GM13977 (cell line): ENCODE results near the gene HOXB3.

Experiments used
- DNase-seq: peaks from one replicate; pipeline ENCODE4 v3.0.0; 2012; ENCODE audit warnings: low spot score
- in situ Hi-C: fragments of 300-500 bp; cut with MboI; formaldehyde crosslinking; loops from one replicate; pipeline ENCODE4 v1.12.0; 2022; ENCODE audit warnings: low sequenced_read_pairs, low pct_unique_long_range_greater_than_20kb, mixed read lengths, inconsistent platforms; ENCODE audit not compliant: unreplicated experiment
- TF ChIP-seq, protein P1 (sequence below): IDR thresholded peaks from 2 replicates; pipeline ENCODE4 v1.5.1; 2012; ENCODE audit warnings: mild to moderate bottlenecking, control low read depth; ENCODE audit not compliant: insufficient read depth; ENCODE audit errors: extremely low read depth, missing control alignments

Gene HOXB3

GRCh38 chr17:48549914-48550501 lies 40.0 kb downstream of the HOXB3 start:
- DNase-seq = no peak
- in situ Hi-C loops = no loop called here
- TF ChIP-seq, protein P1, sequence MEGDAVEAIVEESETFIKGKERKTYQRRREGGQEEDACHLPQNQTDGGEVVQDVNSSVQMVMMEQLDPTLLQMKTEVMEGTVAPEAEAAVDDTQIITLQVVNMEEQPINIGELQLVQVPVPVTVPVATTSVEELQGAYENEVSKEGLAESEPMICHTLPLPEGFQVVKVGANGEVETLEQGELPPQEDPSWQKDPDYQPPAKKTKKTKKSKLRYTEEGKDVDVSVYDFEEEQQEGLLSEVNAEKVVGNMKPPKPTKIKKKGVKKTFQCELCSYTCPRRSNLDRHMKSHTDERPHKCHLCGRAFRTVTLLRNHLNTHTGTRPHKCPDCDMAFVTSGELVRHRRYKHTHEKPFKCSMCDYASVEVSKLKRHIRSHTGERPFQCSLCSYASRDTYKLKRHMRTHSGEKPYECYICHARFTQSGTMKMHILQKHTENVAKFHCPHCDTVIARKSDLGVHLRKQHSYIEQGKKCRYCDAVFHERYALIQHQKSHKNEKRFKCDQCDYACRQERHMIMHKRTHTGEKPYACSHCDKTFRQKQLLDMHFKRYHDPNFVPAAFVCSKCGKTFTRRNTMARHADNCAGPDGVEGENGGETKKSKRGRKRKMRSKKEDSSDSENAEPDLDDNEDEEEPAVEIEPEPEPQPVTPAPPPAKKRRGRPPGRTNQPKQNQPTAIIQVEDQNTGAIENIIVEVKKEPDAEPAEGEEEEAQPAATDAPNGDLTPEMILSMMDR = no peak

GRCh38 chr17:48549281-48549630 lies 40.8 kb downstream of the HOXB3 start:
- DNase-seq = no peak
- in situ Hi-C loops = no loop called here
- TF ChIP-seq, protein P1 = no peak

DNA sequence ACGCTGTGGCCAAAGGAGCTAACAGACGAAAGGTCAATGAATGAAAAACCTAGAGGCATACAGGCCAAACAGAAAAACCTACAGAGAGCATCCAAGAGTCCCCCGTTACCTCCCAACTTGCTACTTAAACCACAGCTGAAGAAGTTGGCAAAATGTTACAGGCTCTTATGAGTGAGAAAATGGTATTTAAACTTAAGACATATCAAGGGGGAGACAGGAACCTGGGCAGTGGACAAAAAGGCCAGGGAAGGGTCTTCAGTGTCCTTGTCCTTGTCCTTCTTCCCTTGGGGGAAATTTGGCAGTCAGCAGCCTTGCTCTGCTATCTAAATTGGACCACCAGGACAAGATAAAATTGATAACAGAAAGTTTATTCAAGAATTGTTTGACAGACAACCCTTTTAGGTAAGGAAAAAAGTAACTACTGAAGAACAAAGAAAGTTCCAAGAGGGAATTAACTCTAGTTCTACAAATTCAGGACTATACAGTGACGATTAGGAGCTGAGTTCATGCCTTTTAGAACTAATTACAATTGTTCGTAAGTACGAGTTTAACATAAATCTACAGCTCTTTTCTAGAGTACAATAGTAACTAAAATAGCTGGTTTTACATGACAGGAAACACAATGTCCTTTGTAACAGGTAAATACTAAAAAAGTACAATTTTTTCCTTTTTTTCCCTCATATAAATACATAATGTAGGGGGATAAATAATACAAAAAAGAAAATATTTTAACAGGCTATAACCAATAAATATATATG lies 41.3 kb downstream of the HOXB3 start:
- DNase-seq = no peak
- TF ChIP-seq, protein P1 = no peak
- in situ Hi-C loops = no loop called here

DNA sequence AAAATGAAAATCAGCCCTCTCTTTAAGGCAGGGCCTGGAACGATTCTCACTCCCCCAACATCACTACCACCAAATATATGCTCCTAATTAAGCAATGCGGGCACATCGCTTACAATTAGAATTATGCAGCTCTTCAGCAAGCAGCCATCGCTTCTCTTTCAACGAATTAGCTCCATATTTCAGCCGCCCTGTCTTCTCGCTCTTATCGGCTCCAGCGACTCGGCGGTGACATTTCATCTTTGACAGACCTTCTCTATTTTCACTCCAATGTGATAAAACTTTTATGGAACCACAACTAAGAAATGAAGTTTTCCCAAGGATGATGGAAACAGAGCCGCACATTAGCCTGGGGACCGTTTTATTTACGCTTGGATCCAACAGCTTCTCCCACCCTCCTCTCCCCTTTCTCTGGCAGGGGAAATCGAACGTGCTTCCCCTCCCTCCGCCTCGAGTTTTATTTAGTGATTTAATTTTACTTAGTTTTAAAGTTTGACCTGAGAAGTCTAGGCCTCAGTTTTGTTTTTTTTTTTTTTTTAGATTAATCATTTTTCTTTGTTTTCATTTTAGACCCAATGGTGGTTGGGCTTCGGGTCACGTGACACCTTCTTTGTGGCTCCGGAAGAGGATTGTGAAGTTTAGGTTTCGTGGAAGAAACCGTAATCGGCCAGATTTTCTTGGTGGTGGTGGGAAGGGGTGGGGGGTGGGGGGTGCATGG lies 42.1 kb downstream of the HOXB3 start:
- TF ChIP-seq, protein P1 = no peak
- DNase-seq = no peak
- in situ Hi-C loops = no loop called here

GRCh38 chr17:48546924-48547807 lies 42.9 kb downstream of the HOXB3 start:
- in situ Hi-C loops = no loop called here
- no peak for DNase-seq
- TF ChIP-seq, protein P1 = no peak
